Myometrial cell (primary cell): Measurements from ENCODE around the gene CEP350. TPM values are rescaled to one million over a fixed set of nuclear protein-coding genes. Genes with fewer than 3 reads are reported as not detected.

Experiments used
- total RNA-seq: library from RNA; depleted of rRNA; stranded (reverse); fragments of >200 nt; gene quantifications from 2 replicates; pipeline ENCODE4 v1.2.3, GENCODE V29; 2015

The CEP350 gene
- 13.8 and 53.5 TPM in 2 replicates for total RNA-seq

DNA sequence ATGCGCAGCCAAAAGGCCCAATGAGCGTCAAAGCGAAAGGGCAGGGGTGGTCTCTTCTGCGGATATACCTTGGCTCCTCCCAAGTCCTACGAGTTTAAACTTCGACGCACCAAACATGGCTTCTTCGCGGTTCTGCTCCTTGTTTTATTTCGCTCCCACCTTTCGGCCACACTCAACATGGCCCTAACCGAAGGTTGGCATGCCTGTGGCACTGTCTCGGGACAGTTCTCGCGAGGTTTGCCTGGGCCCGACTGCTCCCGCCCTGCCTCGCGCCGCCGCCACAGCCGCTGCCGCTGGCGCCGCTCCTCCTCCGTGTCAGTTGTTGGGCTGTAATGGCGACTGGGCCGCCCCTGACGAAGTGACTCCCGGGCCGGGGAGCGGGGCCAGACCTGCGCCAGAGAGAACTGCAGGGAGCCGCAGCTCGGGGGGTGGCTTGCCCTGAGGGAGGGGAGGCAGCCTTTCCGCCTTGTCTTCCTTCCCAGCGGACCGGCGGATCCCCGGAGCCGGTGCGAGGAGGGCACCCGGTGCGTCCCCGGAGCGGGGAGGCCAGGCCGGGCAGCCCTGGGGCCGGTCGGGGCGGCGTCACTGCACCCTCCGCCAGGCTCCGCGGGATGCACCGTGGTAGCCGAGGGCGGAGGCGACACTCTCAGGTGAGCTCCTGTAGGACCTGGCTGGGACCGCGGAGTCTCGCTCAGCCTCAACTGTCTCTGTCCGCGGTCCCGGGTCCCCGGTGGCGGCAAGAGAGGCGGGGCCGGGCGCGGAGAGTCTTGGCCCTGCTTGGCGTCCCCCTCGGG lies at the start of gene CEP350:
Gene CEP350, plus strand, starts transcription at position 318 of the 794 bp plus-strand sequence. CDS start 31,372 bp downstream, outside the sequence.

GRCh38 chr1:180154325-180155181 lies 199.9 kb downstream of the CEP350 start, which contains the start of gene QSOX1:
QSOX1 (plus strand) TSS chr1:180154869; CDS start chr1:180154908, 39 bp downstream.

Other genes with a start within 250 kb of the CEP350 start
- gene FAM163A, start 211.5 kb upstream of the CEP350 start, total RNA-seq: not detected in 2 replicates
- gene TOR1AIP2, start 77.0 kb upstream of the CEP350 start, total RNA-seq: 50.2 and 77.3 TPM in 2 replicates
- 37.2 and 39.7 TPM in 2 replicates for gene TOR1AIP1, start 72.5 kb upstream of the CEP350 start, total RNA-seq
- gene QSOX1, start 200.1 kb downstream of the CEP350 start, total RNA-seq: 210 and 267 TPM in 2 replicates